ENCODE results near the gene TRMT44.

- TF ChIP-seq, protein P1, sequence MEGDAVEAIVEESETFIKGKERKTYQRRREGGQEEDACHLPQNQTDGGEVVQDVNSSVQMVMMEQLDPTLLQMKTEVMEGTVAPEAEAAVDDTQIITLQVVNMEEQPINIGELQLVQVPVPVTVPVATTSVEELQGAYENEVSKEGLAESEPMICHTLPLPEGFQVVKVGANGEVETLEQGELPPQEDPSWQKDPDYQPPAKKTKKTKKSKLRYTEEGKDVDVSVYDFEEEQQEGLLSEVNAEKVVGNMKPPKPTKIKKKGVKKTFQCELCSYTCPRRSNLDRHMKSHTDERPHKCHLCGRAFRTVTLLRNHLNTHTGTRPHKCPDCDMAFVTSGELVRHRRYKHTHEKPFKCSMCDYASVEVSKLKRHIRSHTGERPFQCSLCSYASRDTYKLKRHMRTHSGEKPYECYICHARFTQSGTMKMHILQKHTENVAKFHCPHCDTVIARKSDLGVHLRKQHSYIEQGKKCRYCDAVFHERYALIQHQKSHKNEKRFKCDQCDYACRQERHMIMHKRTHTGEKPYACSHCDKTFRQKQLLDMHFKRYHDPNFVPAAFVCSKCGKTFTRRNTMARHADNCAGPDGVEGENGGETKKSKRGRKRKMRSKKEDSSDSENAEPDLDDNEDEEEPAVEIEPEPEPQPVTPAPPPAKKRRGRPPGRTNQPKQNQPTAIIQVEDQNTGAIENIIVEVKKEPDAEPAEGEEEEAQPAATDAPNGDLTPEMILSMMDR (IDR thresholded peaks at IDR 0.05): no peak
- TF ChIP-seq POLR2A (IDR thresholded peaks at IDR 0.05): no peak
These were observed 42.2 kb upstream of the TRMT44 start for GRCh38 chr4:8398347-8398746.

Data from adrenal gland (tissue), 5 donors.